HG02870 (cell line): ENCODE results near the gene NQO1.
"Not testable (repeated sequence)": the region's sequence is repeated elsewhere in the genome, so short reads cannot be mapped to it uniquely, and the experiment has no call there.

Experiments used
- ATAC-seq: cut with Tn5 transposase; IDR thresholded peaks from one replicate; pipeline ENCODE4 v1.9.1; 2021; ENCODE audit warnings: mild to moderate bottlenecking, moderate library complexity; ENCODE audit not compliant: unreplicated experiment

NQO1 gene

DNA sequence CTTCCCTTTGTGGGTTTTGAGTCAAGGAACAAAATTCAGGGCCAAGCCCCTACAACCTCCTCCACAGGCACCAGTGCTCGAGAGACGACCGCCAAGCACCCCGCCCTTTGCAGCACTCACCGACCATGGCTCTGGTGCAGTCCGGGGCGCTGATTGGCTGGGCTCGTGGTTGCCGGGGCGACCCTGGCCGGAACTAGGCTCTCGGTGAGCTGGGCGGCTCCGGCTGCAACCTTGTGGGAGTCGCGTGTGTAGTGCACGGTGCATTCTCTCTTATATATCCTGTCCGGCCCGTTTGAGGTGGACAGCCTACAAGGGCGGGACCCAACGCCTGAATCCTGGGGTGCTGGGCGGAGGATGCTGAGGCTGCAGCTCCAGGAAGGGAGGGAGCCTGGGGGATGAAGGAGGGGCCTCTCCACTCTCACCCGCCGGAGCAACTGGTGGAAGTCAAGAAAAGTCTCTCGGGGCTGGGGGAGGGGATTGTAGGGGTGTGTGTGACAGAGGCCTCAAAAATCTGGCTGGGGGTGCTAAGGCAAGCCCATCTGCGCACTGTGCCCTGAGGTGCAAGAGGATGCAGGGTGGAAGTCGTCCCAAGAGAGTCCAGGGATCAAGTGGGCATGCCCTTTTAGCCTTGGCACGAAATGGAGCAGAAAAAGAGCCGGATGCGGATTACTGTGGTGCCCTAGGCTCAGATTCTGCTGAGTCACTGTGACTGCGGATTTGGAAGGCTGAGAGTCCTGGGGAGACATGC is at the start of gene NQO1:
Gene NQO1, minus strand, starts transcription at position 248 of the 748 bp plus-strand sequence. Its CDS starts 121 bp downstream, at position 127.
- peak; percentile 98 for ATAC-seq

DNA sequence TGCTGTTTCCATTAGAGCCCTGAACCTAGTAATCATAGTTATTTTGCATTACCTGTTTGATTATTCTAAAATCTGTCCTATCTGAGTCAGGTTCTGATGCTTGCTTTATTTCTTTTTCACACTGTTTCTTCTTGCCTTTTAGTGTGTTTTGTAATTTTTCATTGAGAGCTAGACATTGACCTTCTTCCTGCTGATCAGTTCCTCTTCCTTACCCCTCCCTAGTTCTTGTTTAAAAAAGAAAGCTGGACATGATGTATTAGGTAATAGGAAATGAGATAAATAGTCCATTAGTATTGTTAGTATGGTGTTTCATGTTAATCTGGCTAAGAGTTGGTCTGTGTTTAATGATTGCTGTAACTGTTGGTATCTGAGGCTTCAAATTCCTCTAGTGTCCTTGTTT is 49.2 kb upstream of the NQO1 start:
- no peak for ATAC-seq

DNA sequence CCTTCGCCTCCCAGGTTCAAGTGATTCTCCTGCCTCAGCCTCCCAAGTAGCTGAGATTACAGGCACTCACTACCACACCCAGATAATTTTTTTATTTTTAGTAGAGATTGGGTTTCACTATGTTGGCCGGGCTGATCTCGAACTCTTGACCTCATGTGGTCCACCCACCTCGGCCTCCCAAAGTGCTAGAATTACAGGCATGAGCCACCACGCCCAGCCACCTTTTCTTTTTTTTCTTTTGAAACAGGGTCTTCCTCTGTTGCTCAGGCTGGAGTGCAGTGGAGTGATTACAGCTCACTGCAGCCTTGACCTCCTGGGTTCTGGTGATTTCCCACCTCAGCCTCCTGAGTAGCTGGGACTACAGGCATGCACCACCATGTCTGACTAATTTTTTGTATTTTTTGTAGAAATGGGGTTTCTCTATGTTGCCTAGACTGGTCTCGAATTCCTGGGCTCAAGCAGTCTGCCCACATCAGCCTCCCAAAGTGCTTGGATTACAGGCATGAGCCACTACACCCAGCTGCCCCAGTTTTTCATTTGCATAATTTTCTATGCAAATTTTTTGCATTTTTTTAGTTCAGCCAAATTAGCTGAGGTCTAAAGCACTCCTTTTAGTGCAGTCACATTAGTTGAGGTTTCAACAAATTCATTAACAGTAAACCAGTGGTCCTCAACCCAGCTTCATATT is 47.0 kb upstream of the NQO1 start:
- no peak for ATAC-seq

DNA sequence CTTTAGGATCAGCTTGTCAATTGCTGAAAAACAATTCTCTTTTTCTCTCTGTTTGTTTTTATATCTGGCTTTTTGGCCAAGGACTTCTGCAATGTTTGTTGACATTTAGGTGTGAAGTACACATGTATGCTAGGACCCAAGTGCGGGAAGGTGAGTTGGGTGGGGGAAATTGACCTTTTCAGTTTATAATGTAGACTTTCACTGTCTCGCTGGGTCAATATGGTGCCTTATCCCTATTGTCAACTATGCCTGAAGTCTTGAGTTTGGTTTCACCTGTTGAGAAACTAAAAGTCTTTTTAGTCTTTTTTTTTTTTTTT is 45.2 kb upstream of the NQO1 start:
- no peak for ATAC-seq

DNA sequence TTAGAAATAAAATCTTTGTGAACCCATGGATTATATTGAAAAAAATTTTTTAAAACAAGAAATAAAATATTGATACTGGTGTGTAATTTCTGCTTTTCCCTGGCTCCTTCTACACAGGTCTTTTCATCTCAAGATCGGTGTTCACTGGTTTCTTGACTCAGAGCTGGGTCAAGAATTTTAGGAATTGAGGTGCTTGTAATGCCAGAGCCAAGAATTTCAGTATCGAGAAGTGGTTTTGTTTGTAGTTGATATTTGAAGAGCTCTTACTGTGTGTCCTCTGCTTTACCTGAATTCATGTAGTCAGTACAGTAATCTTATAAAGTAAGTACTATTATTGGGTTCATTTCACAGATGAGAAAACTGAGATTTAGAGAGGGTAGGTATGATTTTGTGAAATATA is 43.0 kb upstream of the NQO1 start:
- ATAC-seq, result no peak

DNA sequence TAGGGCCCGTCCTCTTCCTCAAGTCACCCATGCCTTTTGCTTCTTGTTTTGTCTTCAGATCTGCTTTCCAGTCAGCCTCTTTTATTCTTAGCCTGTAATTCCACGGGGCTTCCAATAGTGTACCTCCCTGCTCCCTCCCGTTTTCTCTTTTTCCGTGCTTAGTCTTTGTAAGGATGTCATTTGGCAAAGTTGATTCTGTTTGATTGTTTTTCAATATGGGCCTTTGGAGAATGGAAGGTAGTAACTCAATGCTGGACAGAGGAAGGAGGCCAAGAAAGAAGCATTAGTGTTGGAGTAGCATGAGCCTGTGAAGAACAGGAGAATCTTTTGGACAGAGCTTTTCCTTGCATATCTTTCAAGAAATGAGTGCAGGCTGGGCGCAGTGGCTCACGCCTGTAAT is 42.3 kb upstream of the NQO1 start:
- no peak for ATAC-seq

DNA sequence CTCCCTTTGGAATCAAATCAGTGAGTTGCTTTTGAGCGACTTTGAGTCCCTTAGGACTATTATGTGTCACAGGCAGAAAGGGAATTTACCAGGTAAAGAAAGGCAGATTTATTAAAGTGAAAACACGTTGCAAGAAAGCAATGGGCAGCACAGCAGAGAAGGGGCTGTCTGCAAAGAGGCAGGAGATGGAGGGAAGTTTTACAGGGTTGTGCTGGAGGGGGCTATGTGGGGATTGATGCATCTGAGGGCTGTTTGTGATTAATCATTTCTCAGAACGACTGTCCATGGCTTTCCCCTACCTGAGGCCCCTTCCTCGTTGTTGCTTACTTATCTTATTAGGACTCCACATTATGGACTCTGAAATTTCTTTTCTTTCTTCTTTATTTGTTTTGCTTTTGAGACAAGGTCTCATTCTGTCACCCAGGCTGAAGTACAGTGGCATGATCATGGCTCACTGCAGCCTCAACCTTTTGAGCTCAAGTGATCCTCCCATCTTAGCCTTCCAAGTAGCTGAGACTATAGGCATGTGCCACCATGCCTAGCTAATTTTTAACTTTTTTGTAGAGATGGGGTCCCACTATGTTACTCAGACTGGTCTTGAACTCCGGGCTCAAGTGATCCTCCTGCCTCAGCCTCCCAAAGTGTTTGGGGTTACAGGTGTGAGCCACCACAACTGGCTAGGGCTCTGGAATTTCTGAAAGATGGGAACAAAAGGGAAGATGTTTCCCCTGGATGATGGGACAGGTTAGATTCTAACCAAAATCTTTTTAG is 41.3 kb upstream of the NQO1 start:
- no peak for ATAC-seq

DNA sequence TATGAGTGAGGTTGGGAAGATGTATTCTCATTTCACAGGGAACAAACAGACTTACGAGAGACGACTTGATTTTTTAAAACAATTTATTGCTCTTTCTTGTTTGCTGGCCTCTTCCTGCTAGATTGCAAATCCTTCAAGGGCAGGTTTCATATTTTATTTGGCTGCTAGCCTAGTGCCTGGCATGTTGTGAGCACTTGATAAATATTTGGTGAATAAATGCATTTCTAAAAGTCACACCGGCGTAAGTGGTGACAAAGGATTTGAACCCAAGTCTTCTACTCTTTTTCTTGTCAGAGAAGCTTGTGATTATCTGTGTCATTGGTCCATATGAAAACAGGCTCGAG is 37.2 kb upstream of the NQO1 start:
- no peak for ATAC-seq

DNA sequence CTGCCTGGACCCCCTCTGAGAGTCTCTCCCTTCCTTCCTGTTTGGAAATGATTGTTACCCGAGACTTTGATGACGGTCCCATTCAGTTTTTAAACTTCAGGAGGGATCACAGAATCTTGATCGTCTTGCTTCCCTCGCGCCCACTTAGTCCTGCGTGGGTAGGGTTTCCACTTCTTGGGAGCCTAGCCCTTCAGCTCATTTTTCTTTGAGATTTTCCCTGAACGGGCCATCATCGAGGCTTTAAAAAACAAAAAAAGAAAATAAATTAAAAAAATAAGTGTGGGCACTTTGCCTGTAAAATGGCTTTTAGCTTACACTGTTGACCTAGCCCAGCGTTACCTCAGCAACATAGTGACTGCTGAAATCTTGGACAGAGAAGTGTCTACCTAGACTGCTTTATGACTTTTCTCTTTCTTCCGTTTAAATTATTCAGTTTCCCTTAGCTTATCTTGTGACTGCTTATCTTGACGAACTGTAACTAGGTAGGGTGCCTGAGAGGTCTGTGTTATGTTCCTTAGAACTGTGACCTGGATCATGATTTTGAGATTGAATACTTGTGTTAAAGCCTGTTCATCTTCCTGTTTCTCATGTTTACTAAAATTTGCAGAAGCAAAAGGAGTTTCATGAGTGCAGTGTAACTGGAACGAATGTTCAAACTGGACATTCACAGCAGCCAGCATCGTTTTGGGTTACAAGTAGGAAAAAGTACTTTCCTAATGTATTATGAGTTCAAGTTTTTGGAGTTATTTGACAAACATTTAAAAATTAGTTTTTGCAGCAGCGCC is 36.6 kb upstream of the NQO1 start:
- ATAC-seq, result peak; percentile 10

DNA sequence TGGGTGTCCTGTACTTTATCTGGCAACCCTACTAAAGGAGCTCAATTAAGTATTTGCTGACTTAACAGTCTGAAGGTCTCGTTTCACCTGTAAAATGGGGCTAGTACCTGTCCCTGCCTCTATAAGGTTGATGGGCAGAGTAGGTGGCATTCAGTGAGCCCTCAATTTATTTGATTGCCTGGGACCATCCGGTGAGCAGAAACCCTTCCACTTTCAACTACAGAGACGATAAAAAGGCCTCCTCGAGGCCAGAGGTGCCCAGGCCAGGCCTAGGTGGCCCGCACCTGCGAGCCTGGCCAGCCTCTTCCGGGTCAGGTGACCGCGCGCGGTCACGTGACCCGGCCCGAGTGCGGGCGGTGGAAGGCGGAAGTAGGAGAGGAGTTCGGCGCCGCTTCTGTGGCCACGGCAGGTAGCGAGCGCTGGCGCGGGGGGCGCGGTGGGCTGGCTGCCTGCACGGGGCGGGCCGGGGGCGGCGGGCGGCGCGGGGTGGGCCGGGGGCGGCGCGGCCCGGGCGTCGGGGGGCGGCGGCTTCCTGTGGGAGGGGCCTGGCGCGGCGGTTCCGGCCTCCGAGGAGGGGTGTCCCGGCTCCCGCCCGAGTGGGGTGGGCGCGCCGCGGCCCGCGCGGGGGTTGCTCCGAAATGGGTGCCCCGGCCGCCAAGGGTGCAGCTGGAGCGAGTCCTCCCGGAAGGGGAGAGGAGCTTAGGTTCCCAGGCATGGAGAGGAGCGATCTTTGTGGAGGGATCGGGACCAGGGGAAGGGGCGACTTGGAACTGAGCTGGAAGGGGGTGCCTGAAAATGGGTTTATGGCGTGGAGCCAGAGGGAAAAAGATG is 35.8 kb upstream of the NQO1 start, which contains the start of gene WWP2:
Gene WWP2, plus strand, starts transcription at position 350 of the 831 bp plus-strand sequence. CDS start 24,679 bp downstream, outside the sequence.
- peak; percentile 76 for ATAC-seq

DNA sequence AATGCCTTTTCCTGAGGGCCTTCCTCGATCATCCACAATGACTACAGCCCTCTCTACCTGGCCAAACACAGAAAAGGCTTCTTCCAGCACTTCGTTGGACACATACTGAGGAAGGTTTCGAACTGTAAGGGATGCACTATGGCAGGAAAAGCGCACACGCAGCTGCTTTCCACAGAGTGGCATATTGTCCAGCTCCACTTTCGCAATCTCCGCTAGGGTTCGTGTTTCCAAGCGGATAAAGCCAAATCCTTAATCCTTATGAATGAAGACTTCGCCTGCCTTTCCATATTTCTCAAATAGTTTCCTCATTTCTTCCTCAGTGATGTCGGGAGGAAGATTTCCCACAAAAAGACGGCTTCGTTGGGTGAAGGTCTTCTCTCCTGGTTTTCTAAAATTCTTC is 31.0 kb upstream of the NQO1 start:
- not testable (repeated sequence) for ATAC-seq

DNA sequence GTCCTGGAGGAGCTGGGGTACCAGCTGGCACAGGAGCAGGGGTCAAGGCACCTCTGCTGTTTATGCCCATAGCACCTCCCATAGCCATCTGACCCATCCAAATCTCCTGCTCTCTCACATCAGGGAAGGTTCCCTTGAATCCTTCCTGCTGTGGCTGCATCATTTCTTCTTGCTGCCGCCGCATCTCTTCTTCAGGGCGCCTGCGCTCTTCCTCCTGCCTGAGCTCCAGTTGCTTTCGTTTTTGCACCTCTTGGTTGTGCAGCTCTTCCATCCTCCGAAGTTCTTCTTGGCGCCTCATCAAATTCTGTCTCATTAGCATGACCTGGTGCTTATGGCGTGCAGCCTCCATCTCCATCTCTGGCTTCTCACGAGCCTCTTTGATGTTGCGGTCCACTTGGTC is 30.3 kb upstream of the NQO1 start:
- no peak for ATAC-seq

DNA sequence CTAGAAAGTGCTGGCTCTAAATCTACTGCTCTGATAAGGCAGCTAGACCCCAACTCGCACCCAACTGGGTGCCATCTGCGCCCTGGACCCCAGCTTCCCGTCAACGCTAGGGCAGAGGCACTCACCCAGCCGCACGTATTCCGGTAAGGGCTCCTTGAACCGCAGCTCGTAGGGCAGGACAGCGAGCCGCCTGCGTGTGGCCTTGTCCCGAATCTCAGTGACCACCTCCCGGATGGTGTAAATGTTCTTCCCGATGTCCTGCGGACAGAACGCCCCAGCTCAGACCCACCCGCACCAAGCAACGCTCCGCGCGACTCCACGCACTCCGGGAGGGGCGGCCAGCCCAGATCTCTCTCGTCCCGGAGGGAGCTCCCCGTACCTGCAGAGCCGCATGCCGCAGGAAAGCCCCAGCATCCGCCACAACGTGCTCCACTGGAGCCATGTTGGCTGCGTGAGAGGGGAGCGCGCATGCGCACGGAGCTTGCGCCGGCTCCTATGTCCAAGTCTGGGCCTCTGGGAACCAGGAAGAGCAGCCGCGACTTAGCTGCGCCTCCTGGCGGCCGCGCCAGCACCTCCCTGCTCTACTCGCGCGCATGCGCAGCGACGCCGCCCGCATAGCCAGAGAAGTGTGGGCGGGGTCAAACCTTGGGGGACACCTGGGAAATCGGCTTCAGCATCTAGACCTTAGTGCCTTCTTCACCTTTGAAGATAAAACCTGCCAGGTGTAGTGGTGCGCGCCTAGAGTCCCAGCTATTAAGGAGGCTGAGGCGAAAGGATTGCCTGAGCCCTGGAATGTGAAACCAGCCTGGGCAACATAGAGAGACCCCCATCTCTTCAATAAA is 28.3 kb upstream of the NQO1 start, which contains the start of gene NOB1:
Gene NOB1, minus strand, starts transcription at position 458 of the 842 bp plus-strand sequence. Its CDS starts 16 bp downstream, at position 442.
- ATAC-seq, result peak; percentile 94

DNA sequence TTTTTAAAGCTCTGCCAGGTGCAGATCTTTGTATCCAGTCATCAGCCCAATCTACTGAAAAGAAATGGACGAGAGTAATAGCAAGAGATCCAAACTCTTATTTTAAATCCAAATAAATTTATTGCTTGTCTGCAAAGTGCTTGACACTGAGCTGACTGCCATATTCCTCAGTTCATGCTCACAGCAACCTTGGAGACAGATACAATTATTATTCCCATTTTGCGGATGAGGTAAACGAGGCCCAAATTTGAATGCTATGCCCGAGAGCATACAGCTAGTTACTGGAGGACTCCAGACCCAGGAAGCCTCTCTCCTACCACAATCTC is 27.7 kb upstream of the NQO1 start:
- no peak for ATAC-seq

DNA sequence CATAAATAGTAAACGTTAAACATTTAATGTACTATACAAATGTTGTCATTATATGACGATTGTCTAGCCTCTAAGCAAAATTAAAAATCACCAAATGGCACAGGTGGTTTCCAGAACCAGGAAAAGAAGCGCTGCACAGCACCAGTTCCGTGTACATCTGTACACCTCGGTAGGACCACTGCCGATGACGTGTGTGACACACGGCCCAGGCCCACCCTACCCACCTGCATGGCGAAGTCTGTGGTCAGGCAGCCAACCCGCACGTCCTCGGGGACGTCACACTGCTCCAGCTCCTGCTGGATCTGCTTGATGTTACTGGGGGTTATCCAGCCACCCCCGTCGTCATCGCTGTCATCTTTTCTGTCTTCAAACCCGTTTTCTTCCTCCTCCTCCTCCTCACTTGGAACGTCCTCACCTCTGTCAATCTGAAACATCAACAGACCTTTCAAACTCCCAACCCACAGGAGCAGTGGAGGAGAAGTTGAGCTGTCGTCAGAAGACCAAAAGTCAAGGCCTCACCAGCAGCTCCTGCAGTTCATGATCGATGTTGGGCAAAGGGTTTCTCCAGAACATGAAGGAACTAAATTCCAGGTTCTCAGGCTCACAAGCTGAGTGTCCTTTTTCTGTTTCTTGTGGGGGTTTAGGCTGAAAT is 22.5 kb upstream of the NQO1 start:
- ATAC-seq, result no peak

DNA sequence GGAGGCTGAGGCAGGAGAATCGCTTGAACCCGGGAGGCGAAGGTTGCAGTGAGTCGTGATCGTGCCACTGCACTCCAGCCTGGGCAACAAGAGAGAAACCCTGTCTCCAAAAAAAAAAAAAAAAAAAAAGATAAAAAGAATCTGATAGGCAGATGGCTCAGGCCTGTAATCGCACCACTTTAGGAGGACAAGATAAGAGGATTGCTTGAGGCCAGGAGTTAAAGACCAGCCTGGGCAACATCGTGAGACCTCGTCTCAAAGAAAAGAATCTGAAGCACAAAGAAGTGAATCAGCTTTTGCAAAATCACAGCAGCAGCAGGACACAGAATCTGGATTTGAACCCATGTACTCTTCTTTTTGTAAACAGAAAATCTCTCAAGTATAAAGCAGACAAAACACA is 20.8 kb upstream of the NQO1 start:
- ATAC-seq, result no peak

DNA sequence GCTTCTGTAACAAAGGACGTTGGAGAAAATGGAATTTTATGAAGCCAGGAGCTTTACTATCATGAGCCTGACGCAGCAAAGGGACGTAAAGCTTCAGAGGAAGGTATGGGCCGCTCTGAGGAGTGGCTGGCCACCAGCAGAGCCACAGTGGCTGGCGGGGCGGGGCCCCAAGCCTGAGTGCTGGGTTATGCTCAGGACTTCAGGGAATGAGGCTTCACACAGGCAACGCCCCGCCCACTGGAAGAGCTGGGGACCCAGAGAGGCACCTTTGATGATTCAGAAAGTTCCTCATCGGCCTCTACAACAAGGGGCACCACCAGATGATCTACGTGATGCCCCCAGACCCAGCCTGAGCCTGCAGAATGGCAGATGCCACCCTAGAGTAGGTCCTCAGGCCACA is 19.6 kb upstream of the NQO1 start:
- no peak for ATAC-seq

DNA sequence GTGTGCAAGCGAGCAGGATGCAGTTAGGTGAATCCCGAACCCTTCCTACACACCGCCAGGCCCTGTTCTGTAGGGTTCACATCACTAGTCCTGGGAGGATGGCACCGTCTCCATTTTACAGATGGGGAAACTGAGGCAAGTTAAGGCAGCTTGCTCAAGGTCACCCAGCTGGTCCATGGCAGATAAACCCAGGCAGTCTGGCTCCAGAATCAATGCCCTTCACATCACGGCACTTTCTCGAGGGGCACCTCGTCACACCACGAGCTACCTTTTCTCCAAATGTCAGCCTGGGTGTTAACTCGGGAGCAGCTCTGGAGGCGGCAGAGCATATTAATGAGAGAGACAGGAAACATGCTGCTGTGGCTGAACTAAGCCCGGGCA is 18.9 kb upstream of the NQO1 start:
- no peak for ATAC-seq
